ENCODE results near the gene EXOC4. TPM values are rescaled to one million over a fixed set of nuclear protein-coding genes. Genes with fewer than 3 reads are reported as not detected.

Gene EXOC4
- total RNA-seq, 1 donor from 2014 or later = 99.2 TPM

GRCh38 chr7:133547981-133548380, 295.1 kb downstream of the EXOC4 start:
- DNase-seq (ENCODE audit: extremely low spot score in 2 of 2) = no peak
- TF ChIP-seq POLR2A (IDR thresholded peaks at IDR 0.05) (no peak), POLR2AphosphoS5 (IDR thresholded peaks at IDR 0.05; ENCODE audit: insufficient read depth in 1 of 2, low read depth in 1 of 2) (no peak)
- TF ChIP-seq, protein P1, sequence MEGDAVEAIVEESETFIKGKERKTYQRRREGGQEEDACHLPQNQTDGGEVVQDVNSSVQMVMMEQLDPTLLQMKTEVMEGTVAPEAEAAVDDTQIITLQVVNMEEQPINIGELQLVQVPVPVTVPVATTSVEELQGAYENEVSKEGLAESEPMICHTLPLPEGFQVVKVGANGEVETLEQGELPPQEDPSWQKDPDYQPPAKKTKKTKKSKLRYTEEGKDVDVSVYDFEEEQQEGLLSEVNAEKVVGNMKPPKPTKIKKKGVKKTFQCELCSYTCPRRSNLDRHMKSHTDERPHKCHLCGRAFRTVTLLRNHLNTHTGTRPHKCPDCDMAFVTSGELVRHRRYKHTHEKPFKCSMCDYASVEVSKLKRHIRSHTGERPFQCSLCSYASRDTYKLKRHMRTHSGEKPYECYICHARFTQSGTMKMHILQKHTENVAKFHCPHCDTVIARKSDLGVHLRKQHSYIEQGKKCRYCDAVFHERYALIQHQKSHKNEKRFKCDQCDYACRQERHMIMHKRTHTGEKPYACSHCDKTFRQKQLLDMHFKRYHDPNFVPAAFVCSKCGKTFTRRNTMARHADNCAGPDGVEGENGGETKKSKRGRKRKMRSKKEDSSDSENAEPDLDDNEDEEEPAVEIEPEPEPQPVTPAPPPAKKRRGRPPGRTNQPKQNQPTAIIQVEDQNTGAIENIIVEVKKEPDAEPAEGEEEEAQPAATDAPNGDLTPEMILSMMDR (IDR thresholded peaks at IDR 0.05) = no peak
- H3K9me3 ChIP-seq = no peaks in the 10 kb centered on the region
- H3K4me3 ChIP-seq = no peak overlapping the region
- no peaks in the 10 kb centered on the region for H3K36me3 ChIP-seq
- no peaks in the 10 kb centered on the region for H3K27me3 ChIP-seq
- no peaks in the 10 kb centered on the region for H3K4me1 ChIP-seq
- no peak overlapping the region for H3K27ac ChIP-seq
- intact Hi-C loops (cut with DNase I) = no loop called here

- H3K27ac ChIP-seq = no peak overlapping the region
- intact Hi-C loops (cut with DNase I) = no loop called here
- no peaks in the 10 kb centered on the region for H3K36me3 ChIP-seq
- TF ChIP-seq, protein P1 (IDR thresholded peaks at IDR 0.05) = no peak
- TF ChIP-seq POLR2AphosphoS5 (IDR thresholded peaks at IDR 0.05; ENCODE audit: insufficient read depth in 1 of 2, low read depth in 1 of 2) = no peak
- TF ChIP-seq POLR2A (IDR thresholded peaks at IDR 0.05) = no peak
- no peaks in the 10 kb centered on the region for H3K27me3 ChIP-seq
- H3K9me3 ChIP-seq = no peaks in the 10 kb centered on the region
- DNase-seq (ENCODE audit: extremely low spot score in 2 of 2) = no peak
- H3K4me1 ChIP-seq = no peaks in the 10 kb centered on the region
- no peak overlapping the region for H3K4me3 ChIP-seq
Measured at GRCh38 chr7:133549633-133550032, 296.8 kb downstream of the EXOC4 start.

- no peaks in the 10 kb centered on the region for H3K27me3 ChIP-seq
- H3K4me1 ChIP-seq = no peaks in the 10 kb centered on the region
- no peak overlapping the region for H3K27ac ChIP-seq
- DNase-seq (ENCODE audit: extremely low spot score in 2 of 2) = no peak
- no peak overlapping the region for H3K4me3 ChIP-seq
- H3K9me3 ChIP-seq = no peaks in the 10 kb centered on the region
- H3K36me3 ChIP-seq = no peaks in the 10 kb centered on the region
- intact Hi-C loops (cut with DNase I) = no loop called here
- TF ChIP-seq POLR2A (IDR thresholded peaks at IDR 0.05) (no peak), POLR2AphosphoS5 (IDR thresholded peaks at IDR 0.05; ENCODE audit: insufficient read depth in 1 of 2, low read depth in 1 of 2) (no peak)
- TF ChIP-seq, protein P1 (IDR thresholded peaks at IDR 0.05) = no peak
Measured at GRCh38 chr7:133550145-133550544, 297.3 kb downstream of the EXOC4 start.

GRCh38 chr7:133550811-133551210, 297.9 kb downstream of the EXOC4 start:
- DNase-seq (ENCODE audit: extremely low spot score in 2 of 2) = no peak
- Histone ChIP-seq H3K4me1 (no peaks in the 10 kb centered on the region), H3K36me3 (no peaks in the 10 kb centered on the region), H3K27me3 (no peaks in the 10 kb centered on the region), H3K4me3 (no peak overlapping the region), H3K9me3 (no peaks in the 10 kb centered on the region), H3K27ac (no peak overlapping the region)
- intact Hi-C loops (cut with DNase I) = no loop called here
- no peak for TF ChIP-seq POLR2AphosphoS5 (IDR thresholded peaks at IDR 0.05; ENCODE audit: insufficient read depth in 1 of 2, low read depth in 1 of 2)
- TF ChIP-seq, protein P1 (IDR thresholded peaks at IDR 0.05) = no peak
- no peak for TF ChIP-seq POLR2A (IDR thresholded peaks at IDR 0.05)

- Histone ChIP-seq H3K4me3 (no peak overlapping the region), H3K36me3 (no peaks in the 10 kb centered on the region), H3K9me3 (no peaks in the 10 kb centered on the region), H3K27me3 (no peaks in the 10 kb centered on the region), H3K27ac (no peak overlapping the region), H3K4me1 (no peaks in the 10 kb centered on the region)
- TF ChIP-seq POLR2A (IDR thresholded peaks at IDR 0.05) (no peak), POLR2AphosphoS5 (IDR thresholded peaks at IDR 0.05; ENCODE audit: insufficient read depth in 1 of 2, low read depth in 1 of 2) (no peak)
- TF ChIP-seq, protein P1 (IDR thresholded peaks at IDR 0.05) = no peak
- intact Hi-C loops (cut with DNase I) = no loop called here
- no peak for DNase-seq (ENCODE audit: extremely low spot score in 2 of 2)
Measured at GRCh38 chr7:133551466-133551865, 298.6 kb downstream of the EXOC4 start.

Measured in vagina (tissue), 2 donors.